ENCODE data around the gene HORMAD2.

DNA sequence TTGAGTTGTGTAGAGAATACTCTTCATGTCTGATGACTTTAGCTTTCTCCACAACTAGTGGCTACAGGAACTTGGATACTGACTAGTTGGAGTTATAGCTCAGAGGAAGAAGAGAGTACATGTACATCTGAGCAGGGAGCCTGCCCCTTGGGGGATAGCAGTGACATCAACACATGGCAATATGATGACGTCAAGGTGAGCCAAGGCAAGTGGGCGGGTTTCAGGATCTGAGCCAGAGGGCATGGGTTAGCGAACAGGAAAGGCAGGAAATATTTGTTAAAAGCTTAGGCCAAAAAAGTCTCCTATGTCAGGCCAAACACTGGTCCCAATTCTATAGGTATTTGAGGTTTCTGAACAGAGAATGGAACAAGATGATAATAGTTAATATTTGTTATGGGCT is 42.0 kb upstream of the HORMAD2 start:
- TF ChIP-seq ZNF133 (CRISPR knock-in tag; IDR thresholded peaks at IDR 0.05): no peak
- no peak for TF ChIP-seq SP1 (CRISPR knock-in tag; IDR thresholded peaks at IDR 0.05)
- no peak for TF ChIP-seq POLR2AphosphoS5 (IDR thresholded peaks at IDR 0.05; ENCODE audit: control insufficient read depth, insufficient read depth, low read depth, low read length)
- no peak for TF ChIP-seq POLR2A (conservative IDR thresholded peaks at IDR 0.05)
